Measurements from ENCODE around the gene SYNGAP1. TPM values are rescaled to one million over a fixed set of nuclear protein-coding genes. Genes with fewer than 3 reads are reported as not detected.

Gene SYNGAP1
- total and polyA plus RNA-seq, 9 of the 15 experiments (the other 6 are each of a cell fraction or from before 2014, with no cell fraction given) = 0.01 to 22.8 (median 3.2) TPM

GRCh38 chr6:33425668-33426577 is 6.1 kb downstream of the SYNGAP1 start (continued):
- TF ChIP-seq FUS (optimal IDR thresholded peaks at IDR 0.05; ENCODE audit: low read depth, low read length) (no peak), SPI1 (IDR thresholded peaks at IDR 0.05; ENCODE audit: borderline replicate concordance, low read depth, low read length) (no peak), ZNF592 (IDR thresholded peaks at IDR 0.05) (no peak; the same call in 1 of the 2 replicates), C11orf30 (IDR thresholded peaks at IDR 0.05; ENCODE audit: low read depth) (peak; percentile 19; the same call in 1 of the 2 replicates), FOXP4 (CRISPR knock-in tag; IDR thresholded peaks at IDR 0.05; ENCODE audit: borderline replicate concordance) (peak; percentile 98; the same call in 1 of the 2 replicates), SMARCB1 (IDR thresholded peaks at IDR 0.05; ENCODE audit: insufficient read length, low read depth) (no peak), ZFX (CRISPR knock-in tag; IDR thresholded peaks at IDR 0.05) (no peak; the same call in 1 of the 2 replicates), ZNF76 (CRISPR knock-in tag; IDR thresholded peaks at IDR 0.05; ENCODE audit: borderline replicate concordance) (no peak), MTA1 (IDR thresholded peaks at IDR 0.05; ENCODE audit: borderline replicate concordance) (peak; percentile 54; the same call in 1 of the 2 replicates), CHAMP1 (IDR thresholded peaks at IDR 0.05) (no peak), ZNF444 (CRISPR knock-in tag; IDR thresholded peaks at IDR 0.05) (0 out of 2 replicates have a peak, but pooled peaks have one; percentile 46), BMI1 (IDR thresholded peaks at IDR 0.05; ENCODE audit: low read length) (no peak), NRF1 (conservative IDR thresholded peaks at IDR 0.05 in 1 of 2, IDR thresholded peaks at IDR 0.05 in 1 of 2) (peak in 1 of 2 experiments; percentile 44; a peak in 1 of 4 replicates), PRMT5 (CRISPR knock-in tag; IDR thresholded peaks at IDR 0.05) (no peak), ZNF280A (IDR thresholded peaks at IDR 0.05; ENCODE audit: low read depth, partially characterized antibody) (no peak), EP400 (IDR thresholded peaks at IDR 0.05) (peak; percentile 91), TARDBP (IDR thresholded peaks at IDR 0.05) (no peak)
